Breast epithelium (tissue), 3 donors: ENCODE results near the gene ARFIP1.

Experiments used
- POLR2A ChIP-seq: fragments of 450-650 bp; IDR thresholded peaks from one replicate; pipeline ENCODE4 v1.6.1; 2016; ENCODE audit warnings: antibody characterized with exemption, mild to moderate bottlenecking, moderate library complexity
- POLR2AphosphoS5 ChIP-seq, 3 donors: sonication (generic); formaldehyde crosslinking; IDR thresholded peaks; one replicate each; pipeline ENCODE4 v1.6.1; 2017; ENCODE audit warnings: antibody characterized with exemption in 3 of 3
- TF ChIP-seq, protein P1 (sequence below), 3 donors: fragments of 450-650 bp; IDR thresholded peaks; one replicate each; pipeline ENCODE4 v1.5.1; 2016 to 2017; ENCODE audit warnings: antibody characterized with exemption in 3 of 3, mild to moderate bottlenecking in 3 of 3, moderate library complexity in 3 of 3

DNA sequence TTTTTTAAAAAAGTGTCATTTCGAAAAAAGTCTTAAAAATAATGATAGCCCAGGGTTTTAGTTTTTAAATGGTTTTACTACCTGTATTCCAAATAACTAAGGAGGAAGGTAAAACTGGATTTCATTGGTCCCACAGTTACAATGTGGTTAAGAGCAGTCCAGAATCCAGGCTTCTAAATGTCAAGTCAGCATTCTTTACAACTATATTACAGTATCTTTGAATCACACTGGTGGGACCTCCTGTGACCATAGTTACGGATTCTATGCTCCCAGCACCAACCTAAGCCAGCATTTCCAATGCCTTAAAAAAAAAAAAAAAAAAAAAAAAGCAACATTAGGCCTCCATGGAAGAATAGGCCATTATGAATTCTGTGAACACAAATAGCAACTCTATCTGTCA is 6.4 kb upstream of the ARFIP1 start:
- TF ChIP-seq, protein P1, sequence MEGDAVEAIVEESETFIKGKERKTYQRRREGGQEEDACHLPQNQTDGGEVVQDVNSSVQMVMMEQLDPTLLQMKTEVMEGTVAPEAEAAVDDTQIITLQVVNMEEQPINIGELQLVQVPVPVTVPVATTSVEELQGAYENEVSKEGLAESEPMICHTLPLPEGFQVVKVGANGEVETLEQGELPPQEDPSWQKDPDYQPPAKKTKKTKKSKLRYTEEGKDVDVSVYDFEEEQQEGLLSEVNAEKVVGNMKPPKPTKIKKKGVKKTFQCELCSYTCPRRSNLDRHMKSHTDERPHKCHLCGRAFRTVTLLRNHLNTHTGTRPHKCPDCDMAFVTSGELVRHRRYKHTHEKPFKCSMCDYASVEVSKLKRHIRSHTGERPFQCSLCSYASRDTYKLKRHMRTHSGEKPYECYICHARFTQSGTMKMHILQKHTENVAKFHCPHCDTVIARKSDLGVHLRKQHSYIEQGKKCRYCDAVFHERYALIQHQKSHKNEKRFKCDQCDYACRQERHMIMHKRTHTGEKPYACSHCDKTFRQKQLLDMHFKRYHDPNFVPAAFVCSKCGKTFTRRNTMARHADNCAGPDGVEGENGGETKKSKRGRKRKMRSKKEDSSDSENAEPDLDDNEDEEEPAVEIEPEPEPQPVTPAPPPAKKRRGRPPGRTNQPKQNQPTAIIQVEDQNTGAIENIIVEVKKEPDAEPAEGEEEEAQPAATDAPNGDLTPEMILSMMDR (IDR thresholded peaks at IDR 0.05), result no peak
- TF ChIP-seq POLR2AphosphoS5 (IDR thresholded peaks at IDR 0.05) (no peak), POLR2A (no peak)
